WTC11 (cell line): ENCODE data around the gene RNF167.

Experiments used
- CREB1 ChIP-seq: sonication (generic); formaldehyde crosslinking; IDR thresholded peaks from 2 replicates; pipeline ENCODE4 v1.8.0; 2023; ENCODE audit warnings: mild to moderate bottlenecking, missing genetic modification reagents
- CTCF ChIP-seq: fragments of 200-600 bp; IDR thresholded peaks from 2 replicates; pipeline ENCODE4 v1.8.0; 2022; ENCODE audit warnings: antibody characterized with exemption
- ELF4 ChIP-seq: sonication (generic); formaldehyde crosslinking; IDR thresholded peaks from 2 replicates; pipeline ENCODE4 v1.8.1; 2022; ENCODE audit warnings: low read depth, mild to moderate bottlenecking, moderate library complexity, missing genetic modification reagents
- EMX1 ChIP-seq: fragments of 250-450 bp; sonication (Bioruptor Pico); IDR thresholded peaks from 2 replicates; pipeline ENCODE4 v1.8.0; 2021; ENCODE audit warnings: mild to moderate bottlenecking
- PRDM15 ChIP-seq: sonication (generic); formaldehyde crosslinking; IDR thresholded peaks from 2 replicates; pipeline ENCODE4 v1.8.0; 2022; ENCODE audit warnings: missing genetic modification reagents
- TCF7 ChIP-seq: sonication (generic); formaldehyde crosslinking; IDR thresholded peaks from 2 replicates; pipeline ENCODE4 v1.8.0; 2022; ENCODE audit warnings: mild to moderate bottlenecking, low read depth, missing genetic modification reagents, moderate library complexity
- TEAD1 ChIP-seq: sonication (generic); formaldehyde crosslinking; IDR thresholded peaks from 2 replicates; pipeline ENCODE4 v1.8.0; 2022; ENCODE audit warnings: mild to moderate bottlenecking, missing genetic modification reagents
- ZMAT4 ChIP-seq: fragments of 250-450 bp; sonication (Bioruptor Pico); IDR thresholded peaks from 2 replicates; pipeline ENCODE4 v1.9.0; 2021; ENCODE audit warnings: mild to moderate bottlenecking

- TF ChIP-seq CREB1 (CRISPR knock-in tag) (no peak), EMX1 (no peak), CTCF (no peak), ZMAT4 (CRISPR knock-in tag) (no peak), TCF7 (no peak), ELF4 (no peak), TEAD1 (CRISPR knock-in tag) (no peak), PRDM15 (CRISPR knock-in tag) (no peak)
Observed at GRCh38 chr17:4994081-4994595, 54.1 kb downstream of the RNF167 start.
